Muscle of leg (tissue), 11 donors: ENCODE data around the gene KLC1. TPM values are rescaled to one million over a fixed set of nuclear protein-coding genes. Genes with fewer than 3 reads are reported as not detected.

Source experiments
- DNase-seq: peaks from one replicate; pipeline ENCODE4 v3.0.0; 2013
- H3K27ac ChIP-seq: one replicate; pipeline ENCODE4 v1.5.1; 2013; ENCODE audit warnings: mild to moderate bottlenecking, low read length, control low read depth
- H3K27me3 ChIP-seq: one replicate; pipeline ENCODE4 v1.6.1; 2013; ENCODE audit warnings: low read length; ENCODE audit not compliant: control insufficient read depth, insufficient read depth
- H3K36me3 ChIP-seq: one replicate; pipeline ENCODE4 v1.6.1; 2013; ENCODE audit warnings: low read length; ENCODE audit not compliant: control insufficient read depth, insufficient read depth
- H3K4me1 ChIP-seq: one replicate; pipeline ENCODE4 v1.6.1; 2013; ENCODE audit warnings: low read length; ENCODE audit not compliant: control insufficient read depth, insufficient read depth
- H3K4me3 ChIP-seq: one replicate; pipeline ENCODE4 v1.5.1; 2013; ENCODE audit warnings: low read length, control low read depth
- H3K9me3 ChIP-seq: replicated peaks from 2 replicates; pipeline ENCODE4 v1.6.1; 2013; ENCODE audit warnings: low read depth, low read length; ENCODE audit not compliant: control insufficient read depth
- WGBS: methylation state at CpG from one replicate; pipeline ENCODE4 v1.1.5; 2013; ENCODE audit warnings: missing lambda C conversion rate; ENCODE audit not compliant: insufficient coverage; 5-methylcytosine and 5-hydroxymethylcytosine counted together
- polyA plus RNA-seq, 8 donors: library from polyadenylated mRNA; unstranded; fragments of 120-200 nt; gene quantifications; one replicate each; pipeline versions ENCODE4 v1.2.1 to v1.2.3, GENCODE V29; 2013; ENCODE audit warnings: inconsistent platforms in 1 of 8, low replicate concordance in 1 of 8; ENCODE audit not compliant: insufficient read length in 8 of 8, insufficient read depth in 1 of 8
- total RNA-seq: library from RNA; stranded (reverse); fragments of 120-200 nt; gene quantifications from one replicate; pipeline ENCODE4 v1.2.4, GENCODE V29; 2013

KLC1 gene
- total and polyA plus RNA-seq, 9 donors = 82.9 to 115 (median 104) TPM

GRCh38 chr14:103716899-103717411, 87.9 kb downstream of the KLC1 start:
- H3K36me3 ChIP-seq = peaks cover 16% of the 10 kb centered on the region
- H3K4me3 ChIP-seq = peak overlapping the region; percentile 65
- no peak for DNase-seq
- peaks cover 63% of the 10 kb centered on the region for H3K4me1 ChIP-seq
- WGBS = 62% methylated on average over 6 of the region's 17 CpGs
- H3K9me3 ChIP-seq = no peaks in the 10 kb centered on the region
- H3K27me3 ChIP-seq = no peaks in the 10 kb centered on the region
- no peak overlapping the region for H3K27ac ChIP-seq

GRCh38 chr14:103718572-103718971, 89.6 kb downstream of the KLC1 start:
- Histone ChIP-seq H3K27me3 (no peaks in the 10 kb centered on the region), H3K9me3 (no peaks in the 10 kb centered on the region), H3K36me3 (peaks cover 16% of the 10 kb centered on the region), H3K27ac (no peak overlapping the region), H3K4me3 (no peak overlapping the region), H3K4me1 (peaks cover 56% of the 10 kb centered on the region)
- peak; percentile 56 for DNase-seq
- 34% methylated on average over 9 of the region's 16 CpGs for WGBS

GRCh38 chr14:103719751-103720150, 90.7 kb downstream of the KLC1 start:
- WGBS = 79% methylated on average over 5 of the region's 8 CpGs
- Histone ChIP-seq H3K4me3 (no peak overlapping the region), H3K27ac (no peak overlapping the region), H3K36me3 (peaks cover 16% of the 10 kb centered on the region), H3K4me1 (peaks cover 60% of the 10 kb centered on the region), H3K9me3 (no peaks in the 10 kb centered on the region), H3K27me3 (no peaks in the 10 kb centered on the region)
- no peak for DNase-seq

GRCh38 chr14:103721334-103722120, 92.5 kb downstream of the KLC1 start:
- no peak overlapping the region for H3K27ac ChIP-seq
- no peaks in the 10 kb centered on the region for H3K27me3 ChIP-seq
- H3K36me3 ChIP-seq = peaks cover 29% of the 10 kb centered on the region
- H3K4me1 ChIP-seq = peaks cover 63% of the 10 kb centered on the region
- WGBS = 88% methylated on average over 17 of the region's 26 CpGs
- DNase-seq = no peak
- no peak overlapping the region for H3K4me3 ChIP-seq
- H3K9me3 ChIP-seq = no peaks in the 10 kb centered on the region

- no peak overlapping the region for H3K4me3 ChIP-seq
- peak overlapping the region; percentile 84 for H3K27ac ChIP-seq
- DNase-seq = no peak
- H3K36me3 ChIP-seq = peaks cover 38% of the 10 kb centered on the region
- WGBS = 89% methylated on average over 5 of the region's 7 CpGs
- peaks cover 41% of the 10 kb centered on the region for H3K4me1 ChIP-seq
- H3K27me3 ChIP-seq = no peaks in the 10 kb centered on the region
- H3K9me3 ChIP-seq = no peaks in the 10 kb centered on the region
Observed at GRCh38 chr14:103723748-103724081, 94.7 kb downstream of the KLC1 start.

GRCh38 chr14:103724116-103724515, 95.1 kb downstream of the KLC1 start:
- Histone ChIP-seq H3K9me3 (no peaks in the 10 kb centered on the region), H3K4me3 (no peak overlapping the region), H3K4me1 (peaks cover 39% of the 10 kb centered on the region), H3K36me3 (peaks cover 42% of the 10 kb centered on the region), H3K27ac (peak overlapping the region; percentile 84), H3K27me3 (no peaks in the 10 kb centered on the region)
- DNase-seq = peak; percentile 64
- 56% methylated on average over 18 of the region's 20 CpGs for WGBS

GRCh38 chr14:103725001-103725682, 96.1 kb downstream of the KLC1 start:
- 87% methylated on average over 20 of the region's 29 CpGs for WGBS
- DNase-seq = no peak
- H3K27ac ChIP-seq = no peak overlapping the region

GRCh38 chr14:103725739-103726395, 96.9 kb downstream of the KLC1 start:
- no peak for DNase-seq
- H3K27me3 ChIP-seq = no peaks in the 10 kb centered on the region
- H3K36me3 ChIP-seq = peaks cover 48% of the 10 kb centered on the region
- no peaks in the 10 kb centered on the region for H3K9me3 ChIP-seq
- H3K4me1 ChIP-seq = peaks cover 28% of the 10 kb centered on the region
- H3K27ac ChIP-seq = no peak overlapping the region
- H3K4me3 ChIP-seq = no peak overlapping the region
- WGBS = 91% methylated on average over 14 of the region's 16 CpGs

More at GRCh38 chr14:103725001-103725682, 96.1 kb downstream of the KLC1 start:
- Histone ChIP-seq H3K27me3 (no peaks in the 10 kb centered on the region), H3K36me3 (peaks cover 44% of the 10 kb centered on the region), H3K9me3 (no peaks in the 10 kb centered on the region), H3K4me3 (no peak overlapping the region), H3K4me1 (peaks cover 29% of the 10 kb centered on the region)

GRCh38 chr14:103726474-103726873, 97.5 kb downstream of the KLC1 start:
- no peak for DNase-seq
- Histone ChIP-seq H3K4me1 (peaks cover 28% of the 10 kb centered on the region), H3K27me3 (no peaks in the 10 kb centered on the region), H3K36me3 (peaks cover 45% of the 10 kb centered on the region), H3K4me3 (no peak overlapping the region), H3K9me3 (no peaks in the 10 kb centered on the region), H3K27ac (no peak overlapping the region)
- WGBS = 95% methylated on average over 17 of the region's 18 CpGs
